Thoracic aorta (tissue), 2 donors: ENCODE measurements around the gene ZMYND8. TPM values are rescaled to one million over a fixed set of nuclear protein-coding genes. Genes with fewer than 3 reads are reported as not detected.

ENCODE experiments used
- ATAC-seq: fragments of 150-250 bp; one replicate; pipeline ENCODE4 v1.8.0; 2017; ENCODE audit warnings: low read depth; ENCODE audit not compliant: insufficient number of reproducible peaks, low FRiP score
- DNase-seq: peaks from one replicate; pipeline ENCODE4 v3.0.0-alpha.2; 2020; ENCODE audit warnings: low spot score
- H3K27ac ChIP-seq, 2 donors: fragments of 200-600 bp; sonication (generic); 1 replicate in 1 of 2; 2 replicates in 1 of 2; pipeline ENCODE4 v1.5.1; 2016; ENCODE audit warnings: mild to moderate bottlenecking in 2 of 2, moderate library complexity in 2 of 2
- H3K27me3 ChIP-seq: fragments of 200-600 bp; sonication (generic); replicated peaks from 2 replicates; pipeline ENCODE4 v1.6.0; 2016; ENCODE audit warnings: mild to moderate bottlenecking; ENCODE audit not compliant: insufficient read depth
- H3K36me3 ChIP-seq: fragments of 200-600 bp; sonication (generic); one replicate; pipeline ENCODE4 v1.5.1; 2016
- H3K4me1 ChIP-seq, 2 donors: fragments of 200-600 bp; sonication (generic); 1 replicate in 1 of 2; 2 replicates in 1 of 2; pipeline versions ENCODE4 v1.5.1 to v1.6.0; 2016; ENCODE audit warnings: low read depth in 2 of 2, mild to moderate bottlenecking in 1 of 2; ENCODE audit not compliant: control insufficient read depth in 1 of 2
- H3K4me3 ChIP-seq: fragments of 200-600 bp; sonication (generic); 2 replicates; pipeline ENCODE4 v1.5.1; 2016; ENCODE audit warnings: mild to moderate bottlenecking
- H3K9me3 ChIP-seq: fragments of 200-600 bp; sonication (generic); 2 replicates; pipeline ENCODE4 v1.5.1; 2016
- total RNA-seq, 2 donors: library from RNA; depleted of rRNA; stranded (reverse); fragments of >200 nt; gene quantifications; one replicate each; pipeline versions ENCODE4 v1.1.0 to v1.2.3, GENCODE V29; 2016
- TF ChIP-seq, protein P1 (sequence below): fragments of 200-600 bp; sonication (generic); IDR thresholded peaks from one replicate; pipeline ENCODE4 v1.5.1; 2019; ENCODE audit warnings: antibody characterized with exemption

Gene ZMYND8
- total RNA-seq, 2 donors from 2014 or later = 17.9 to 27.2 TPM

DNA sequence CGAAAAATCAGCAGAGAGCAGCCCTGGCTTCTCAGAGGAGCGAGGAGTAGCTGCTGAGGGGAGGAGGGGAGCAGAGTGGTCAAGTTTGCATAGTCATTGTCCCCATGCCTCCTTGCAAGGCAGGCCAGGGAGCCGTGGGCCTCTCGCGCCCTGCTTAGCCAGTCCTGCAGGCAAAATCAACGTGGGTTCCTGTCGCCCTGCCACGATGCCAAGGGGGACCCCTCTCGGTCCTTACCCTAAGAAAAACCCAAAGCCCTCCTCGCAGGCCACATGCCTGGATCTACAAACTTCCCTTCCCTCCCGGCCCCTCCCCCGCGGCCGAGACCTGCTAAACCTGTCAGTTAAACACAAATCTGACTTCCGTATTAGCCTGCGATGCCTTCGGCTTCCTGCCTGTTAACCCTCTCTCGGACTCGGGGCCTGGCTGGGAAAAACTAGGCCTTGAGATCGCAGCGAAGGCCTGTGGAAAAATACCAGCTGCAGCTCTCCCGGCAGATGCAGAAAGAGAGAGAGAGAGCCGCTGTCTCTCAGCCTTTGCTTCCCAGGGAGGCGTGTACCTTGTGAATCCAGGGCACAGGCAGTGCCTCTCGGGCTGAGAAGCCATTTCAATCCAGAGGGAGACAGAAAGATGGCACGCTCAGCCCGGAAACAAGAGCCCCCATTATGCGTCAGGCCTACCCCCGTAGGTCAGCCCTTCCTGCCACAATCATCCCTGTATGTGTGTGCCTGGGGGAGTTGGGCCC, 968 bp upstream of the ZMYND8 start:
- H3K4me1 ChIP-seq = peaks cover 85 to 98% of the 10 kb centered on the region in 2 donors
- H3K36me3 ChIP-seq = no peaks in the 10 kb centered on the region
- DNase-seq (peak; percentile 33), ATAC-seq (no peak)
- no peaks in the 10 kb centered on the region for H3K9me3 ChIP-seq
- TF ChIP-seq, protein P1, sequence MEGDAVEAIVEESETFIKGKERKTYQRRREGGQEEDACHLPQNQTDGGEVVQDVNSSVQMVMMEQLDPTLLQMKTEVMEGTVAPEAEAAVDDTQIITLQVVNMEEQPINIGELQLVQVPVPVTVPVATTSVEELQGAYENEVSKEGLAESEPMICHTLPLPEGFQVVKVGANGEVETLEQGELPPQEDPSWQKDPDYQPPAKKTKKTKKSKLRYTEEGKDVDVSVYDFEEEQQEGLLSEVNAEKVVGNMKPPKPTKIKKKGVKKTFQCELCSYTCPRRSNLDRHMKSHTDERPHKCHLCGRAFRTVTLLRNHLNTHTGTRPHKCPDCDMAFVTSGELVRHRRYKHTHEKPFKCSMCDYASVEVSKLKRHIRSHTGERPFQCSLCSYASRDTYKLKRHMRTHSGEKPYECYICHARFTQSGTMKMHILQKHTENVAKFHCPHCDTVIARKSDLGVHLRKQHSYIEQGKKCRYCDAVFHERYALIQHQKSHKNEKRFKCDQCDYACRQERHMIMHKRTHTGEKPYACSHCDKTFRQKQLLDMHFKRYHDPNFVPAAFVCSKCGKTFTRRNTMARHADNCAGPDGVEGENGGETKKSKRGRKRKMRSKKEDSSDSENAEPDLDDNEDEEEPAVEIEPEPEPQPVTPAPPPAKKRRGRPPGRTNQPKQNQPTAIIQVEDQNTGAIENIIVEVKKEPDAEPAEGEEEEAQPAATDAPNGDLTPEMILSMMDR = no peak
- H3K4me3 ChIP-seq = peak overlapping the region; percentile 24
- no peaks in the 10 kb centered on the region for H3K27me3 ChIP-seq
- H3K27ac ChIP-seq = peak overlapping the region; percentile 97 to 100

GRCh38 chr20:47356220-47356525, 326 bp downstream of the ZMYND8 start:
- no peak overlapping the region for H3K4me3 ChIP-seq
- TF ChIP-seq, protein P1 = no peak

GRCh38 chr20:47355489-47356219, 845 bp downstream of the ZMYND8 start:
- DNase-seq = no peak
- H3K36me3 ChIP-seq = no peaks in the 10 kb centered on the region
- H3K4me1 ChIP-seq = peaks cover 91 to 99% of the 10 kb centered on the region in 2 donors
- no peaks in the 10 kb centered on the region for H3K9me3 ChIP-seq
- H3K4me3 ChIP-seq = peak overlapping the region; percentile 3
- no peaks in the 10 kb centered on the region for H3K27me3 ChIP-seq
- peak overlapping the region; percentile 97 to 100 for H3K27ac ChIP-seq
- no peak for ATAC-seq
- TF ChIP-seq, protein P1 = no peak

More at GRCh38 chr20:47356220-47356525, 326 bp downstream of the ZMYND8 start:
- no peaks in the 10 kb centered on the region for H3K36me3 ChIP-seq
- DNase-seq (no peak), ATAC-seq (no peak)
- peak overlapping the region; percentile 97 to 100 for H3K27ac ChIP-seq
- no peaks in the 10 kb centered on the region for H3K9me3 ChIP-seq
- H3K4me1 ChIP-seq = peaks cover 92 to 98% of the 10 kb centered on the region in 2 donors
- H3K27me3 ChIP-seq = no peaks in the 10 kb centered on the region

DNA sequence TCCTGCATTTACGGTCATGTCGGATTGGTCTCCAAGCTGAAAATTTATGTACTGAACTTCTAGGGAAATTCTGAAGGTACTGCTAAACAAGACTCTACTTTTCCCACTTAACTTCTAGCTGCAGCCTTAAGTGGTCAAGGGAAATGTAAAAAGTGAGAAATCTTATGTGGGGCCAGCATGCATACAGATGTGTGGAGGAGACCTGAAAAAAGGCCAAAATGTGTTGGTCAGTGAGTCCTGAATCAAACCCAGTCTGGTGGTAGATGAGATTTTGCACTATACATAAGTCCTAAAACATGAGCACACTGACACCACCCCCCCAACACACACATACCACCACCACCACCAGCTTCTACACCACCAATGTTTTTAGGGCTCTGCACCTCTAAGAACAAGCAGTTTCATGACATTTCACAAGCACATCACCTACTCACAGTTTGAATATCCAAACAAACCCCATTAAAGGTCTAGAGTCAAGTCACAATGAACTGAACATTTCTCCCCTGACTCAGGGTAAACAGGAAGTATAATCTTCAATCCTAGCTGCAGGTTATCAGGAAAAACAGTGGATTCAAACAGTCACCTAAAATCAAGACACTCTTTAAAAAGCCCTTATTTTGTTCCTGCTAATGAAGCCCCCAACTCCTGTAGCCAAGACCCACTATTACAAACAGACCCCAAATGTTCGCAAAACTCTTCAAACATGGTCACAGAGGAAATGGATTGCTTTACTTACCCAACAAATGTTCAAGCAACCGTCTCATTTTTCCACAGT, 1.6 kb downstream of the ZMYND8 start:
- ATAC-seq = no peak
- H3K4me1 ChIP-seq = peaks cover 92 to 100% of the 10 kb centered on the region in 2 donors
- peak overlapping the region; percentile 97 to 100 for H3K27ac ChIP-seq
- DNase-seq = no peak
- H3K9me3 ChIP-seq = no peaks in the 10 kb centered on the region
- TF ChIP-seq, protein P1 = no peak
- peak overlapping the region; percentile 1 for H3K4me3 ChIP-seq
- no peaks in the 10 kb centered on the region for H3K36me3 ChIP-seq
- H3K27me3 ChIP-seq = no peaks in the 10 kb centered on the region

GRCh38 chr20:47354464-47354713, 2.1 kb downstream of the ZMYND8 start:
- TF ChIP-seq, protein P1 = no peak
- peak overlapping the region; percentile 97 to 100 for H3K27ac ChIP-seq
- no peaks in the 10 kb centered on the region for H3K27me3 ChIP-seq
- H3K36me3 ChIP-seq = no peaks in the 10 kb centered on the region
- no peak for DNase-seq
- H3K4me3 ChIP-seq = no peak overlapping the region
- no peak for ATAC-seq
- peaks cover 92 to 100% of the 10 kb centered on the region in 2 donors for H3K4me1 ChIP-seq
- no peaks in the 10 kb centered on the region for H3K9me3 ChIP-seq
